H1 (cell line): ENCODE data around the gene CXXC5. TPM values are rescaled to one million over a fixed set of nuclear protein-coding genes. Genes with fewer than 3 reads are reported as not detected.
A peak's percentile ranks its signal among the peaks of the same experiment; 100 is the strongest.

Source experiments
- CTCF ChIA-PET: fragments of 300-600 bp; sonication (Branson Sonifier 250); formaldehyde crosslinking; loops from one replicate; lab custom pipeline; 2021; ENCODE audit not compliant: partially characterized antibody; lab: Charles Lee
- POLR2A ChIA-PET: fragments of 300-600 bp; sonication (Branson Sonifier 250); formaldehyde crosslinking; loops from one replicate; lab custom pipeline; 2021; ENCODE audit warnings: inconsistent platforms; ENCODE audit not compliant: partially characterized antibody; lab: Charles Lee
- DNase-seq, 2 experiments: peaks; one replicate each; pipeline versions ENCODE4 v3.0.0 to v3.0.0-alpha.2; 2010 to 2022; ENCODE audit warnings: low spot score in 2 of 2, low read depth in 1 of 2, mixed read lengths in 1 of 2
- FAIRE-seq: peaks from 2 replicates; lab custom pipeline; 2011; peaks lifted over from hg19 to GRCh38; lab: Jason Lieb, UNC
- H2AFZ ChIP-seq: 2 replicates; pipeline ENCODE4 v1.8.1; 2012; ENCODE audit warnings: low read length, inconsistent platforms
- H2AK5ac ChIP-seq: 2 replicates; pipeline ENCODE4 v1.6.1; 2013; ENCODE audit warnings: low read depth, low read length
- H2BK120ac ChIP-seq: replicated peaks from 2 replicates; pipeline ENCODE3; 2013; ENCODE audit warnings: low read depth, low read length, inconsistent platforms
- H2BK12ac ChIP-seq: 2 replicates; pipeline ENCODE4 v1.6.1; 2013; ENCODE audit warnings: low read depth, low read length
- H2BK15ac ChIP-seq: 2 replicates; pipeline ENCODE4 v1.6.1; 2013; ENCODE audit warnings: low read length
- H2BK20ac ChIP-seq: 2 replicates; pipeline ENCODE4 v1.6.1; 2013; ENCODE audit warnings: low read length
- H2BK5ac ChIP-seq: 2 replicates; pipeline ENCODE4 v1.6.1; 2013; ENCODE audit warnings: low read depth, low read length
- H3K14ac ChIP-seq: 2 replicates; pipeline ENCODE4 v1.6.1; 2013; ENCODE audit warnings: inconsistent platforms; ENCODE audit not compliant: insufficient read length
- H3K18ac ChIP-seq: 2 replicates; pipeline ENCODE4 v1.6.1; 2013; ENCODE audit warnings: low read length; ENCODE audit errors: extremely low read depth
- H3K23ac ChIP-seq: 2 replicates; pipeline ENCODE4 v1.6.1; 2013; ENCODE audit warnings: inconsistent platforms; ENCODE audit not compliant: insufficient read length
- H3K23me2 ChIP-seq: 2 replicates; pipeline ENCODE4 v1.6.1; 2013; ENCODE audit warnings: low read depth, low read length
- H3K27ac ChIP-seq: 2 replicates; pipeline ENCODE4 v1.6.1; 2011; ENCODE audit warnings: low read depth, low read length, inconsistent platforms
- H3K27me3 ChIP-seq, 4 experiments: replicated peaks in 1 of 4; 1 replicate in 1 of 4; 2 replicates in 3 of 4; pipeline versions ENCODE4 v1.6.1 to v1.8.1; 2011 to 2013; ENCODE audit warnings: low read length in 3 of 4, mild to moderate bottlenecking in 3 of 4, inconsistent platforms in 2 of 4, mixed read lengths in 2 of 4, moderate library complexity in 1 of 4; ENCODE audit not compliant: control insufficient read depth in 3 of 4, insufficient read depth in 3 of 4; ENCODE audit errors: extremely low read depth in 1 of 4
- H3K36me3 ChIP-seq, 4 experiments: 2 replicates each; pipeline versions ENCODE4 v1.6.1 to v1.8.1; 2011 to 2013; ENCODE audit warnings: mild to moderate bottlenecking in 4 of 4, low read length in 3 of 4, moderate library complexity in 2 of 4, control low read depth in 1 of 4, inconsistent platforms in 1 of 4; ENCODE audit not compliant: insufficient read depth in 4 of 4, control insufficient read depth in 2 of 4
- H3K4ac ChIP-seq: replicated peaks from 2 replicates; pipeline ENCODE3; 2013; ENCODE audit warnings: low read length, low read depth, mixed read lengths, inconsistent platforms; ENCODE audit not compliant: insufficient read length
- H3K4me1 ChIP-seq, 4 experiments: replicated peaks in 1 of 4; 1 replicate in 1 of 4; 2 replicates in 3 of 4; pipeline versions ENCODE4 v1.6.1 to v1.8.1; 2011 to 2013; ENCODE audit warnings: low read length in 3 of 4, inconsistent platforms in 2 of 4, mixed read lengths in 1 of 4; ENCODE audit not compliant: insufficient read depth in 4 of 4, control insufficient read depth in 3 of 4
- H3K4me2 ChIP-seq, 2 experiments: 2 replicates each; pipeline versions ENCODE4 v1.6.1 to v1.8.1; 2011 to 2013; ENCODE audit warnings: low read depth in 2 of 2, low read length in 2 of 2, control low read depth in 1 of 2, inconsistent platforms in 1 of 2, mild to moderate bottlenecking in 1 of 2; ENCODE audit not compliant: insufficient read depth in 1 of 2
- H3K4me3 ChIP-seq, 4 experiments: fragments of 200-600, 300-600 bp in 1 of 4; sonication (generic), shearing (Covaris generic), sonication (Bioruptor Twin) in 1 of 4; 2 replicates each; pipeline versions ENCODE4 v1.5.1 to v1.8.1; 2011 to 2016; ENCODE audit warnings: low read length in 4 of 4, low read depth in 3 of 4, control low read depth in 2 of 4, inconsistent platforms in 2 of 4, mild to moderate bottlenecking in 2 of 4, mixed read lengths in 1 of 4, moderate library complexity in 1 of 4; ENCODE audit not compliant: insufficient read depth in 2 of 4; ENCODE audit errors: extremely low read depth in 1 of 4
- H3K56ac ChIP-seq: replicated peaks from 2 replicates; pipeline ENCODE3; 2013; ENCODE audit warnings: low read depth, mild to moderate bottlenecking, mixed read lengths, low read length, inconsistent platforms; ENCODE audit not compliant: insufficient read length
- H3K79me1 ChIP-seq: 2 replicates; pipeline ENCODE4 v1.6.1; 2013; ENCODE audit warnings: low read depth, low read length, control low read depth
- H3K79me2 ChIP-seq, 2 experiments: 2 replicates each; pipeline versions ENCODE4 v1.6.1 to v1.8.1; 2012 to 2013; ENCODE audit warnings: low read length in 2 of 2, mild to moderate bottlenecking in 2 of 2, inconsistent platforms in 1 of 2; ENCODE audit not compliant: insufficient read depth in 2 of 2, control insufficient read depth in 1 of 2
- H3K9ac ChIP-seq, 4 experiments: replicated peaks in 1 of 4; 1 replicate in 1 of 4; 2 replicates in 3 of 4; pipeline versions ENCODE4 v1.6.1 to v1.8.1; 2011 to 2013; ENCODE audit warnings: low read depth in 3 of 4, low read length in 3 of 4, control low read depth in 2 of 4, mild to moderate bottlenecking in 2 of 4, moderate library complexity in 2 of 4, inconsistent platforms in 1 of 4; ENCODE audit errors: extremely low read depth in 1 of 4
- H3K9me3 ChIP-seq, 2 experiments: 2 replicates each; pipeline versions ENCODE4 v1.6.1 to v1.8.1; 2012 to 2013; ENCODE audit warnings: mild to moderate bottlenecking in 2 of 2, moderate library complexity in 2 of 2, control low read depth in 1 of 2, inconsistent platforms in 1 of 2, low read depth in 1 of 2, low read length in 1 of 2, mixed read lengths in 1 of 2; ENCODE audit not compliant: insufficient read depth in 2 of 2
- H4K20me1 ChIP-seq, 2 experiments: replicated peaks in 1 of 2; 2 replicates each; pipeline versions ENCODE3 to v1.8.1; 2011 to 2013; ENCODE audit warnings: inconsistent platforms in 2 of 2, low read length in 2 of 2, mild to moderate bottlenecking in 1 of 2; ENCODE audit not compliant: insufficient read depth in 2 of 2, control insufficient read depth in 1 of 2
- H4K5ac ChIP-seq: 2 replicates; pipeline ENCODE4 v1.6.1; 2013; ENCODE audit warnings: low read length, low read depth, mixed read lengths, inconsistent platforms; ENCODE audit not compliant: insufficient read length
- H4K8ac ChIP-seq: 2 replicates; pipeline ENCODE4 v1.8.0; 2013; ENCODE audit warnings: mild to moderate bottlenecking, moderate library complexity, low read length, inconsistent platforms; ENCODE audit not compliant: insufficient read depth; ENCODE audit errors: extremely low read depth
- H4K91ac ChIP-seq: replicated peaks from 2 replicates; pipeline ENCODE3; 2013; ENCODE audit warnings: low read length, mixed read lengths, inconsistent platforms; ENCODE audit not compliant: insufficient read length
- BACH1 ChIP-seq: IDR thresholded peaks from 2 replicates; pipeline ENCODE4 v1.6.1; 2012; ENCODE audit warnings: low read length, improper control_type of control experiment
- WGBS, 2 experiments: shearing (Covaris generic) in 1 of 2; methylation state at CpG; one replicate each; pipeline versions ENCODE4 v1.1.6 to v1.1.7; 2013 to 2015; ENCODE audit warnings: low lambda C conversion rate in 2 of 2, mixed read lengths in 2 of 2, inconsistent platforms in 1 of 2, low coverage in 1 of 2, missing lambda C conversion rate in 1 of 2; ENCODE audit not compliant: insufficient replicate concordance in 2 of 2, insufficient coverage in 1 of 2, insufficient read length in 1 of 2; ENCODE audit errors: extremely low coverage in 1 of 2, missing lambda C conversion rate in 1 of 2; 5-methylcytosine and 5-hydroxymethylcytosine counted together
- polyA plus RNA-seq, 7 experiments: library from polyadenylated mRNA; depleted of rRNA in 3 of 7; stranded (reverse) in 5 of 7; unstranded in 2 of 7; fragments of >200 nt in 5 of 7; fragments of 200-250 nt in 2 of 7; gene quantifications; 1 replicate in 5 of 7; 2 replicates in 1 of 7; 4 replicates in 1 of 7; pipeline versions ENCODE4 v1.2.1 to v1.2.3, GENCODE V29; 2011 to 2013; ENCODE audit warnings: missing spikeins in 2 of 7, mixed read lengths in 2 of 7
- total RNA-seq: library from RNA; stranded (reverse); fragmentation: NEBNext Ultra II Directional; extraction: Animal tissue kit (Norgen Biotek cat#: 25700); gene quantifications from 2 replicates; pipeline ENCODE4 v1.2.1, GENCODE V29; 2021
- TF ChIP-seq, protein P1 (sequence below): IDR thresholded peaks from 2 replicates; pipeline ENCODE4 v1.6.1; 2012; ENCODE audit warnings: inconsistent platforms
- TF ChIP-seq, protein P2 (sequence below): IDR thresholded peaks from 2 replicates; pipeline ENCODE4 v1.6.1; 2011; ENCODE audit warnings: low read length, improper control_type of control experiment
- TF ChIP-seq, protein P3 (sequence below): IDR thresholded peaks from 2 replicates; pipeline ENCODE4 v1.6.1; 2012; ENCODE audit warnings: inconsistent platforms

The CXXC5 gene
- total and polyA plus RNA-seq, 2 of the 8 experiments (the other 6 are each of a cell fraction or from before 2014, with no cell fraction given), result 61.4 to 74.0 TPM

DNA sequence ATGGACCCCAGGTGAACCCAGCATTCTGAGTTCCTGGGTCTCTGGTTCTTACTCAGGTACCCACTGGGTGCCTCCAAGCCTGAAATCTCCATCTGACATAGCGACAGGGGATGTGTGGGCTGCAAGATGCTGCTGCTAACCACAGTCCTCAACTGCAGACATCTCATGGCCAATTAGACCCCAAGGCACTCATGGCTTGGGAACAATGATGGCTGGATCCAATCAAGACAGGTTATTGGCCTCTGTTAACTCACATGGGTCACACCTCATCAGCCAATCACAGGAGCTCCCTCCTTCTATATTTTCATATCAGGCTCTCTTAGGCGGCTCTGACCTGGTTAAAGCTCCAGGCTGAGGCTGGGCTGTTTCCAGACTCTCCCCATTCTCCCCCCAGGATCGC lies 57.0 kb downstream of the CXXC5 start:
- CTCF ChIA-PET, result interaction anchor here (1.0 to 8.4 kb wide), 6 partner anchors 15 to 70 kb away, joined by 3 to 141 read pairs (median 6); no protein-coding TSS in a partner anchor

More for the DNA sequence above, 57.0 kb downstream of the CXXC5 start:
- Histone ChIP-seq H3K56ac (no peak overlapping the region), H3K14ac (no peak overlapping the region), H3K4ac (peak overlapping the region; percentile 58), H4K20me1 (no peaks in the 10 kb centered on the region), H3K79me2 (no peaks in the 10 kb centered on the region), H4K8ac (no peak overlapping the region), H2BK15ac (peak overlapping the region; percentile 53; the same call in 1 of the 2 replicates), H3K23ac (no peak overlapping the region), H2BK20ac (peak overlapping the region; percentile 92), H3K9me3 (no peaks in the 10 kb centered on the region), H2BK5ac (0 out of 2 replicates have a peak overlapping the region, but pooled peaks have one; percentile 72), H3K27me3 (peaks cover 0 to 3% (median 0%) of the 10 kb centered on the region in 4 experiments; a peak in 2 of 7 replicates), H3K18ac (peak overlapping the region; percentile 79; the same call in 1 of the 2 replicates), H3K27ac (no peak overlapping the region), H2BK12ac (peak overlapping the region; percentile 97; the same call in 1 of the 2 replicates), H2AK5ac (peak overlapping the region; percentile 32; the same call in 1 of the 2 replicates), H3K9ac (no peak overlapping the region), H3K4me3 (no peak overlapping the region), H3K4me2 (no peak overlapping the region), H2BK120ac (no peak overlapping the region), H3K79me1 (no peaks in the 10 kb centered on the region), H3K4me1 (peaks cover 13 to 41% (median 29%) of the 10 kb centered on the region in 4 experiments), H4K91ac (no peak overlapping the region), H3K36me3 (no peaks in the 10 kb centered on the region), H2AFZ (no peak overlapping the region), H4K5ac (no peak overlapping the region), H3K23me2 (peaks cover 9% of the 10 kb centered on the region)
- WGBS, 2 experiments, result 93% methylated on average over 3 of the region's 3 CpGs; no CpG with 5 or more reads in 1 of the 2 experiments
- TF ChIP-seq, protein P1, sequence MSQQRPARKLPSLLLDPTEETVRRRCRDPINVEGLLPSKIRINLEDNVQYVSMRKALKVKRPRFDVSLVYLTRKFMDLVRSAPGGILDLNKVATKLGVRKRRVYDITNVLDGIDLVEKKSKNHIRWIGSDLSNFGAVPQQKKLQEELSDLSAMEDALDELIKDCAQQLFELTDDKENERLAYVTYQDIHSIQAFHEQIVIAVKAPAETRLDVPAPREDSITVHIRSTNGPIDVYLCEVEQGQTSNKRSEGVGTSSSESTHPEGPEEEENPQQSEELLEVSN, result peak; percentile 99
- TF ChIP-seq, protein P2, sequence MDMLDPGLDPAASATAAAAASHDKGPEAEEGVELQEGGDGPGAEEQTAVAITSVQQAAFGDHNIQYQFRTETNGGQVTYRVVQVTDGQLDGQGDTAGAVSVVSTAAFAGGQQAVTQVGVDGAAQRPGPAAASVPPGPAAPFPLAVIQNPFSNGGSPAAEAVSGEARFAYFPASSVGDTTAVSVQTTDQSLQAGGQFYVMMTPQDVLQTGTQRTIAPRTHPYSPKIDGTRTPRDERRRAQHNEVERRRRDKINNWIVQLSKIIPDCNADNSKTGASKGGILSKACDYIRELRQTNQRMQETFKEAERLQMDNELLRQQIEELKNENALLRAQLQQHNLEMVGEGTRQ, result 0 out of 2 replicates have a peak, but pooled peaks have one; percentile 16
- TF ChIP-seq, protein P3, sequence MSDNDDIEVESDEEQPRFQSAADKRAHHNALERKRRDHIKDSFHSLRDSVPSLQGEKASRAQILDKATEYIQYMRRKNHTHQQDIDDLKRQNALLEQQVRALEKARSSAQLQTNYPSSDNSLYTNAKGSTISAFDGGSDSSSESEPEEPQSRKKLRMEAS, result peak; percentile 66
- TF ChIP-seq BACH1, result no peak
- DNase-seq (no peak), FAIRE-seq (no peak)
- POLR2A ChIA-PET, result interaction anchor here (1.0 to 7.7 kb wide), 5 partner anchors 6 to 55 kb away, joined by 3 to 136 read pairs (median 4); no protein-coding TSS in a partner anchor
